HepG2 (cell line): ENCODE results near the gene AGRN. TPM values are rescaled to one million over a fixed set of nuclear protein-coding genes. Genes with fewer than 3 reads are reported as not detected.

Experiments
- ARNT2 ChIP-seq: sonication (generic); formaldehyde crosslinking; IDR thresholded peaks from 2 replicates; pipeline ENCODE4 v1.8.0; 2022; ENCODE audit warnings: mild to moderate bottlenecking, low read depth, missing genetic modification reagents, moderate library complexity
- CREB1 ChIP-seq, 2 experiments: fragments of 450-650 bp in 1 of 2; IDR thresholded peaks; 2 replicates each; pipeline ENCODE4 v1.6.1; 2016 to 2017; ENCODE audit warnings: control low read depth in 1 of 2, mild to moderate bottlenecking in 1 of 2, missing compliant biosample characterization in 1 of 2, missing genetic modification characterization in 1 of 2
- MIER2 ChIP-seq: IDR thresholded peaks from 2 replicates; pipeline ENCODE4 v1.6.1; 2016; ENCODE audit warnings: missing biosample characterization, missing genetic modification reagents
- MYC ChIP-seq: sonication (generic); formaldehyde crosslinking; IDR thresholded peaks from 2 replicates; pipeline ENCODE4 v1.9.0; 2021; ENCODE audit warnings: missing genetic modification reagents, borderline replicate concordance
- NRL ChIP-seq: sonication (generic); formaldehyde crosslinking; IDR thresholded peaks from 2 replicates; pipeline ENCODE4 v1.5.0; 2020; ENCODE audit warnings: missing genetic modification reagents, mild to moderate bottlenecking, moderate library complexity, borderline replicate concordance
- PAXIP1 ChIP-seq: sonication (generic); formaldehyde crosslinking; conservative IDR thresholded peaks from 2 replicates; pipeline ENCODE4 v1.4.0; 2020; ENCODE audit warnings: mild to moderate bottlenecking, missing genetic modification reagents, moderate library complexity
- RAD21 ChIP-seq: fragments of 450-650 bp; formaldehyde crosslinking; IDR thresholded peaks from 2 replicates; pipeline ENCODE4 v1.5.0; 2020; ENCODE audit warnings: mild to moderate bottlenecking
- SRSF9 ChIP-seq: fragments of 200-400 bp; formaldehyde crosslinking; IDR thresholded peaks from 2 replicates; pipeline ENCODE4 v1.6.1; 2018; ENCODE audit warnings: borderline replicate concordance, mild to moderate bottlenecking, low read depth, low read length; ENCODE audit not compliant: insufficient read depth, poor library complexity, severe bottlenecking
- ZBTB7B ChIP-seq: sonication (generic); formaldehyde crosslinking; IDR thresholded peaks from 2 replicates; pipeline ENCODE4 v1.4.0; 2020; ENCODE audit warnings: missing genetic modification reagents
- ZMYM2 ChIP-seq: sonication (generic); formaldehyde crosslinking; IDR thresholded peaks from 2 replicates; pipeline ENCODE4 v1.8.0; 2022; ENCODE audit warnings: mild to moderate bottlenecking, missing genetic modification reagents
- ZNF563 ChIP-seq: sonication (generic); formaldehyde crosslinking; IDR thresholded peaks from 2 replicates; pipeline ENCODE4 v1.8.0; 2022; ENCODE audit warnings: mild to moderate bottlenecking, moderate library complexity, missing genetic modification reagents
- ZNF574 ChIP-seq: sonication (generic); formaldehyde crosslinking; IDR thresholded peaks from 2 replicates; pipeline ENCODE4 v1.4.0; 2020; ENCODE audit warnings: missing genetic modification reagents
- ZSCAN25 ChIP-seq: sonication (generic); formaldehyde crosslinking; IDR thresholded peaks from 2 replicates; pipeline ENCODE4 v1.8.0; 2022; ENCODE audit warnings: mild to moderate bottlenecking, missing genetic modification reagents
- polyA plus RNA-seq, 8 experiments: library from polyadenylated mRNA; depleted of rRNA in 3 of 8; stranded (reverse) in 7 of 8; unstranded in 1 of 8; fragments of >200 nt; fragmentation: Illumina TruSeq in 4 of 8; extraction: Trizol in 4 of 8; gene quantifications; 2 replicates each; pipeline versions ENCODE4 v1.2.1 to v1.2.3, GENCODE V29; 2011 to 2016; ENCODE audit warnings: low read depth in 4 of 8, missing spikeins in 1 of 8, mixed read lengths in 1 of 8; ENCODE audit not compliant: insufficient read depth in 1 of 8
- total RNA-seq, 5 experiments: library from RNA; depleted of rRNA; stranded (reverse); fragments of >200 nt; fragmentation: Illumina TruSeq; extraction: Trizol; gene quantifications; 2 replicates each; pipeline ENCODE4 v1.2.3, GENCODE V29; 2016; ENCODE audit warnings: low read depth in 1 of 5
- TF ChIP-seq, protein P1 (sequence below): sonication (generic); formaldehyde crosslinking; IDR thresholded peaks from 2 replicates; pipeline ENCODE4 v1.9.0; 2022; ENCODE audit warnings: low read depth, missing genetic modification reagents
- TF ChIP-seq, protein P2 (sequence below): sonication (generic); formaldehyde crosslinking; IDR thresholded peaks from 2 replicates; pipeline ENCODE4 v1.8.1; 2023; ENCODE audit warnings: mild to moderate bottlenecking, moderate library complexity, missing genetic modification reagents
- TF ChIP-seq, protein P3 (sequence below): sonication (generic); formaldehyde crosslinking; conservative IDR thresholded peaks from 2 replicates; pipeline ENCODE4 v1.4.0; 2020; ENCODE audit warnings: missing genetic modification reagents

AGRN gene
- total and polyA plus RNA-seq, 2 of the 13 experiments (the other 11 are each of a cell fraction or from before 2014, with no cell fraction given): 29.8 to 65.2 TPM

GRCh38 chr1:1004780-1005697, 14.9 kb upstream of the AGRN start (continued):
- TF ChIP-seq, protein P1, sequence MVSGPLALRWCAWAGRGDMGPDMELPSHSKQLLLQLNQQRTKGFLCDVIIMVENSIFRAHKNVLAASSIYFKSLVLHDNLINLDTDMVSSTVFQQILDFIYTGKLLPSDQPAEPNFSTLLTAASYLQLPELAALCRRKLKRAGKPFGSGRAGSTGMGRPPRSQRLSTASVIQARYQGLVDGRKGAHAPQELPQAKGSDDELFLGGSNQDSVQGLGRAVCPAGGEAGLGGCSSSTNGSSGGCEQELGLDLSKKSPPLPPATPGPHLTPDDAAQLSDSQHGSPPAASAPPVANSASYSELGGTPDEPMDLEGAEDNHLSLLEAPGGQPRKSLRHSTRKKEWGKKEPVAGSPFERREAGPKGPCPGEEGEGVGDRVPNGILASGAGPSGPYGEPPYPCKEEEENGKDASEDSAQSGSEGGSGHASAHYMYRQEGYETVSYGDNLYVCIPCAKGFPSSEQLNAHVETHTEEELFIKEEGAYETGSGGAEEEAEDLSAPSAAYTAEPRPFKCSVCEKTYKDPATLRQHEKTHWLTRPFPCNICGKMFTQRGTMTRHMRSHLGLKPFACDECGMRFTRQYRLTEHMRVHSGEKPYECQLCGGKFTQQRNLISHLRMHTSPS (CRISPR knock-in tag): peak; percentile 82
- TF ChIP-seq ZSCAN25 (CRISPR knock-in tag): no peak; the same call in none of the 2 replicates
- no peak for TF ChIP-seq CREB1 (IDR thresholded peaks at IDR 0.05)
- TF ChIP-seq CREB1 (CRISPR knock-in tag; IDR thresholded peaks at IDR 0.05): no peak
- TF ChIP-seq ZMYM2 (CRISPR knock-in tag): no peak
- 0 out of 2 replicates have a peak, but pooled peaks have one; percentile 38 for TF ChIP-seq RAD21 (CRISPR knock-in tag)
- TF ChIP-seq ARNT2 (CRISPR knock-in tag): 0 out of 2 replicates have a peak, but pooled peaks have one; percentile 58
- no peak for TF ChIP-seq SRSF9
- 0 out of 2 replicates have a peak, but pooled peaks have one; percentile 20 for TF ChIP-seq ZNF563 (CRISPR knock-in tag)
- peak; percentile 49 for TF ChIP-seq ZNF574 (CRISPR knock-in tag)
- TF ChIP-seq, protein P2, sequence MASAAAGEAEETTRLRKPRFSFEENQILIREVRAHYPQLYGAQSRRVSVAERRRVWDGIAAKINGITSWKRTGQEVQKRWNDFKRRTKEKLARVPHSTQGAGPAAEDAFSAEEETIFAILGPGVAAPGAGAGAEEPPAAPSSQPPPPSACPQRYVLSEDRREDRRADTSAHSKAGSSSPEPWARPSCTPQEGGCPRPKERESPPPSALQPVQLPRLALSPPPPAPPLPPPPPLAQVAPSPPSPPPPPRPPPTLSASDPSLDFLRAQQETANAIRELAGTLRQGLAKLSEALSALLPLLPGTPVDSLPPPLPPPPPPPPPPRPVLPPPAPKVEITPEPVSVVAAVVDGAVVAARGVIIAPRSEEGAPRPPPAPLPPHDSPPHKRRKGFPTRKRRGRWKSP (CRISPR knock-in tag): 0 out of 2 replicates have a peak, but pooled peaks have one; percentile 46
- TF ChIP-seq MIER2 (CRISPR knock-in tag): peak; percentile 15; the same call in 1 of the 2 replicates
- TF ChIP-seq, protein P3, sequence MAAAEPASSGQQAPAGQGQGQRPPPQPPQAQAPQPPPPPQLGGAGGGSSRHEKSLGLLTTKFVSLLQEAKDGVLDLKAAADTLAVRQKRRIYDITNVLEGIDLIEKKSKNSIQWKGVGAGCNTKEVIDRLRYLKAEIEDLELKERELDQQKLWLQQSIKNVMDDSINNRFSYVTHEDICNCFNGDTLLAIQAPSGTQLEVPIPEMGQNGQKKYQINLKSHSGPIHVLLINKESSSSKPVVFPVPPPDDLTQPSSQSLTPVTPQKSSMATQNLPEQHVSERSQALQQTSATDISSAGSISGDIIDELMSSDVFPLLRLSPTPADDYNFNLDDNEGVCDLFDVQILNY (CRISPR knock-in tag): no peak
- TF ChIP-seq MYC (CRISPR knock-in tag): peak; percentile 53; the same call in 1 of the 2 replicates
- TF ChIP-seq NRL (CRISPR knock-in tag): peak; percentile 81
- TF ChIP-seq PAXIP1 (CRISPR knock-in tag): peak; percentile 77
- TF ChIP-seq ZBTB7B: peak; percentile 78
